ENCODE measurements around the gene RNF223. TPM values are rescaled to one million over a fixed set of nuclear protein-coding genes. Genes with fewer than 3 reads are reported as not detected.

Gene RNF223
- total and polyA plus RNA-seq, 2 donors (not counting 3 experiments of a cell fraction or from before 2014, with no cell fraction given), result not detected

DNA sequence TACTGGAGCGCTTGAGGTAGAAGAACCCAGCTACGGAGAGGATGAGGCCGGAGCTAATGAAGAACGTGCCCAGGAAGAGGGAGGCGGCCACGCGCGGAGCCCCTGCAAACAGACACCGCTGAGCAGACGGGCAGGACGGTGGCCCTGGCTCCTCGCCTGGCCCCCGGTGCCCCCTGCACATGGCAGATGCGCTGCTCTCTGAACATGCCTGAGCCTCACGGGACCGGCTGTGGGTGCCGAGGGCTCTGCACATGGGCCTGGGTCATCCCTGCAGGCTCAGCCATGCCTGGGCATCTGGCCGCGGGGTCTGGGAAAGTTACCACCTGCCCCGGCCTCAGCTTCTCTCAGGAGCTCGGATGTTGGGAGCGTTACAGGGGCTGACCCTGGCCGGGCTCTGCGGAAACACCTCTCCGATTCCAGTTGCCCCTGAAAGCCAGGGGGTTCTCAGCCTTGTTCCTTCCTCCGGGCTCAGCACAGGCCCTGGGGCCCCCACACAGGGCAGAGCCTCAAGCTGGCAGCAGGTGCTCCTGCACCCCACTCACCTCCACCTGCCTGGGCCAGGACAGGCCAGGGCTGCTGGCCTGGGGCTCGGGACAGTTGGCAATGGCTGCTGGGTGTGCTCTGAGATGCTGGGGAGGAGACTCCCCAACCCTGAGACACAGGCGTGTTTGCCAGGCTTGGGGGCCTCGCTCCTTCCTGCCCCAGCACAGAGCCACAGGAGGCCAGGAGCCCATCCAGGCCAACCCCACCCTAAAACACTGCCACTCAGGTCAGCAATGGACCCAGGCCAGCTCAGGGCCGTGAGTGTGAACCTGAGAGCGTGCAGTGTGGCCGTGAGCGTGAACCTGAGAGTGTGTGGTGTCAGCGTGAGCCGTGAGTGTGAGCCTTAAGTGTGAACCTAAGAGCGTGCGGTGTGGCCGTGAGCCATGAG lies 12.1 kb upstream of the RNF223 start:
- Histone ChIP-seq H3K4me3 (replicated peaks in 1 of 3; ENCODE audit: insufficient read depth in 1 of 3, low read depth in 1 of 3, low read length in 3 of 3) (no peak overlapping the region), H3K36me3 (ENCODE audit: control insufficient read depth in 2 of 2, extremely low read depth in 1 of 2, insufficient read depth in 2 of 2, low read length in 2 of 2) (no peaks in the 10 kb centered on the region), H3K9me3 (replicated peaks; ENCODE audit: control insufficient read depth, insufficient read depth, low read length) (no peaks in the 10 kb centered on the region), H3K27me3 (ENCODE audit: control insufficient read depth in 2 of 2, insufficient read depth in 2 of 2, low read length in 2 of 2) (no peaks in the 10 kb centered on the region), H4K20me1 (replicated peaks; ENCODE audit: control insufficient read depth, extremely low read depth, insufficient read depth, low read length) (no peaks in the 10 kb centered on the region), H2AFZ (ENCODE audit: low read depth, low read length) (no peak overlapping the region), H3K9me1 (replicated peaks; ENCODE audit: control insufficient read depth, extremely low read depth, insufficient read depth, low read length) (no peaks in the 10 kb centered on the region), H3K9ac (replicated peaks; ENCODE audit: extremely low read depth, insufficient read depth, low read length) (no peak overlapping the region), H3K4me1 (ENCODE audit: control insufficient read depth, extremely low read depth, insufficient read depth, low read length) (no peaks in the 10 kb centered on the region), H3K27ac (ENCODE audit: insufficient read depth, low read depth, low read length) (no peak overlapping the region), H3K4me2 (ENCODE audit: insufficient read depth, low read length) (no peak overlapping the region), H3K79me2 (ENCODE audit: control insufficient read depth, insufficient read depth, low read length) (no peaks in the 10 kb centered on the region)
- DNase-seq (ENCODE audit: low read depth, low spot score) (no peak), FAIRE-seq (no peak)
- intact Hi-C loops (cut with micrococcal nuclease) (no loop called here), dilution Hi-C loops (cut with MboI; ENCODE audit: extremely low pct_ligation_motif_present, low sequenced_read_pairs) (no loop called here)
- no TSS peak for BruUV-seq (replicated peaks)
- TF ChIP-seq EZH2 (IDR thresholded peaks at IDR 0.05; ENCODE audit: borderline replicate concordance, low read depth, low read length, severe bottlenecking), result no peak
- ChIA-PET CTCF (no interaction called here), POLR2A (no interaction called here)

DNA sequence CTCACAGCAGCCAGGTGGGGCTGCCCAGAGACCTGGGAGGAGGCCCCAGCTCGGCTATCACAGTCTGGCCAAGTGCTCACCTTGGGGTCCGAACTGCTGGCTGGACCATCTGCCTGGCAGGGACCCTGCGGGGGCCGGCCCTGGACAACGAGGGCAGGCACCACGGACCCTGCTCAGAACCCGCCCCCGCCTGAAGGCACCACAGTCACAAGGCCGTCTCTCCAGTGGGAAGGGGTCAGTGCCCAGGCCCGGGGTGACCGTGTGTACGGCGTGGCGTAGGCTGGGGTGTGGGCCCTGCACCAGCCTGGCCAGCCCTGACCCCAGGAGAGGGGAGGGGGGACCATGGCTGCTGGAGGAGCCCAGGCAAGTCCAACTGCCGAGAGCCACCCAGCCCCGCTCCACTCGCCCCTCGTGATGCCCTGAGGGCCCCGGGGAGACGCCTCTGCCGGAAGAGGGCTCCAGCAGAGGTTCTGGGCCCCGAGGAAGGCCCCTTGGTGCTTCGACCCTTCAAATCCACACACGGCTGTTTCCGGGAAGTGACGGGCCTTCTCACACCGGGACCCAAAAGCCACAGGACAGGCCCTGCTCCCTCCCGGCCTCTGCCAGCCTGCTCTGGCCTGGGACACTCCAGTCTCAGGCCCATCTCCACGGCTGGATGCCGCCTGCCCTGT lies 11.2 kb upstream of the RNF223 start:
- Histone ChIP-seq H2AFZ (ENCODE audit: low read depth, low read length) (no peak overlapping the region), H3K9me1 (replicated peaks; ENCODE audit: control insufficient read depth, extremely low read depth, insufficient read depth, low read length) (no peaks in the 10 kb centered on the region), H3K79me2 (ENCODE audit: control insufficient read depth, insufficient read depth, low read length) (no peaks in the 10 kb centered on the region), H3K4me1 (ENCODE audit: control insufficient read depth, extremely low read depth, insufficient read depth, low read length) (no peaks in the 10 kb centered on the region), H3K9ac (replicated peaks; ENCODE audit: extremely low read depth, insufficient read depth, low read length) (no peak overlapping the region), H3K4me2 (ENCODE audit: insufficient read depth, low read length) (no peak overlapping the region), H3K9me3 (replicated peaks; ENCODE audit: control insufficient read depth, insufficient read depth, low read length) (no peaks in the 10 kb centered on the region), H3K27ac (ENCODE audit: insufficient read depth, low read depth, low read length) (no peak overlapping the region), H3K4me3 (replicated peaks in 1 of 3; ENCODE audit: insufficient read depth in 1 of 3, low read depth in 1 of 3, low read length in 3 of 3) (no peak overlapping the region), H3K36me3 (ENCODE audit: control insufficient read depth in 2 of 2, extremely low read depth in 1 of 2, insufficient read depth in 2 of 2, low read length in 2 of 2) (no peaks in the 10 kb centered on the region), H4K20me1 (replicated peaks; ENCODE audit: control insufficient read depth, extremely low read depth, insufficient read depth, low read length) (no peaks in the 10 kb centered on the region), H3K27me3 (ENCODE audit: control insufficient read depth in 2 of 2, insufficient read depth in 2 of 2, low read length in 2 of 2) (no peaks in the 10 kb centered on the region)
- TF ChIP-seq, protein P1, sequence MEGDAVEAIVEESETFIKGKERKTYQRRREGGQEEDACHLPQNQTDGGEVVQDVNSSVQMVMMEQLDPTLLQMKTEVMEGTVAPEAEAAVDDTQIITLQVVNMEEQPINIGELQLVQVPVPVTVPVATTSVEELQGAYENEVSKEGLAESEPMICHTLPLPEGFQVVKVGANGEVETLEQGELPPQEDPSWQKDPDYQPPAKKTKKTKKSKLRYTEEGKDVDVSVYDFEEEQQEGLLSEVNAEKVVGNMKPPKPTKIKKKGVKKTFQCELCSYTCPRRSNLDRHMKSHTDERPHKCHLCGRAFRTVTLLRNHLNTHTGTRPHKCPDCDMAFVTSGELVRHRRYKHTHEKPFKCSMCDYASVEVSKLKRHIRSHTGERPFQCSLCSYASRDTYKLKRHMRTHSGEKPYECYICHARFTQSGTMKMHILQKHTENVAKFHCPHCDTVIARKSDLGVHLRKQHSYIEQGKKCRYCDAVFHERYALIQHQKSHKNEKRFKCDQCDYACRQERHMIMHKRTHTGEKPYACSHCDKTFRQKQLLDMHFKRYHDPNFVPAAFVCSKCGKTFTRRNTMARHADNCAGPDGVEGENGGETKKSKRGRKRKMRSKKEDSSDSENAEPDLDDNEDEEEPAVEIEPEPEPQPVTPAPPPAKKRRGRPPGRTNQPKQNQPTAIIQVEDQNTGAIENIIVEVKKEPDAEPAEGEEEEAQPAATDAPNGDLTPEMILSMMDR (IDR thresholded peaks at IDR 0.05; ENCODE audit: extremely low read depth in 1 of 2, insufficient read depth in 1 of 2, low read depth in 1 of 2, low read length in 2 of 2), result no peak
- TF ChIP-seq POLR2A (IDR thresholded peaks at IDR 0.05; ENCODE audit: low read depth, low read length) (no peak), GATA2 (IDR thresholded peaks at IDR 0.05; ENCODE audit: insufficient read depth, insufficient read length, low read depth, low read length) (no peak)
- TF ChIP-seq, protein P2, sequence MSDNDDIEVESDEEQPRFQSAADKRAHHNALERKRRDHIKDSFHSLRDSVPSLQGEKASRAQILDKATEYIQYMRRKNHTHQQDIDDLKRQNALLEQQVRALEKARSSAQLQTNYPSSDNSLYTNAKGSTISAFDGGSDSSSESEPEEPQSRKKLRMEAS (IDR thresholded peaks at IDR 0.05; ENCODE audit: insufficient read depth, insufficient read length), result no peak
- CTCF ChIA-PET, result no interaction called here
- POLR2A ChIA-PET, result no interaction called here
- no peak for FAIRE-seq
- BruUV-seq (replicated peaks), result no TSS peak
- intact Hi-C loops (cut with micrococcal nuclease), result no loop called here
- no peak for DNase-seq (ENCODE audit: low read depth, low spot score)
- dilution Hi-C loops (cut with MboI; ENCODE audit: extremely low pct_ligation_motif_present, low sequenced_read_pairs), result no loop called here
